ENCODE measurements around the gene C1QL4. TPM values are rescaled to one million over a fixed set of nuclear protein-coding genes. Genes with fewer than 3 reads are reported as not detected.

Gene C1QL4
- total RNA-seq, 1 experiment from 2014 or later = 2.1 TPM

DNA sequence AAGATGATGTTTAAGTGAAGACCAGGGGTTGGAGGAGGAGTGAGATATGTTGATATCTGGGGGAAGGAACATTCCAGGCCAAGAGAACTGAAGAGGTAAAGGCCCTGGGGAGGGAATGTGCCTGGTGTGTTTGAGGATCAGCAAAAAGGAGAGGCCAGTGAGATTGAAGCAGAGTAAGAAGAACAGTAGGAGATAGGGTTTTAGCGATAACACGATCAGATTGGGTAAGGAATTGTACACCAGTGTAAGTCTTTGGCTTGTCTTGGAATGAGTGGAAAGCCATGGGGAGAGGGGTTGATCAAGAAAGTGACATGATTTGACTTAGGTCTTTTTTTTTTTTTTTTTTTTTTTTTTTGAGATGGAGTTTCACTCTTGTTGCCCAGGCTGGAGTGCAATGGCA lies 9.1 kb downstream of the C1QL4 start:
- ChIA-PET POLR2A (interaction anchor here (0.6 kb wide), 1 partner anchor 34 kb away, joined by 4 read pairs; no protein-coding TSS in a partner anchor), CTCF (no interaction called here)
- H3K27me3 ChIP-seq (ENCODE audit: control insufficient read depth, insufficient read depth, low read length) = no peaks in the 10 kb centered on the region
- H3K4me3 ChIP-seq (ENCODE audit: low read depth in 2 of 2, low read length in 2 of 2) = no peak overlapping the region
- DNase-seq (ENCODE audit: low read depth, low spot score) = no peak
- TF ChIP-seq, protein P1, sequence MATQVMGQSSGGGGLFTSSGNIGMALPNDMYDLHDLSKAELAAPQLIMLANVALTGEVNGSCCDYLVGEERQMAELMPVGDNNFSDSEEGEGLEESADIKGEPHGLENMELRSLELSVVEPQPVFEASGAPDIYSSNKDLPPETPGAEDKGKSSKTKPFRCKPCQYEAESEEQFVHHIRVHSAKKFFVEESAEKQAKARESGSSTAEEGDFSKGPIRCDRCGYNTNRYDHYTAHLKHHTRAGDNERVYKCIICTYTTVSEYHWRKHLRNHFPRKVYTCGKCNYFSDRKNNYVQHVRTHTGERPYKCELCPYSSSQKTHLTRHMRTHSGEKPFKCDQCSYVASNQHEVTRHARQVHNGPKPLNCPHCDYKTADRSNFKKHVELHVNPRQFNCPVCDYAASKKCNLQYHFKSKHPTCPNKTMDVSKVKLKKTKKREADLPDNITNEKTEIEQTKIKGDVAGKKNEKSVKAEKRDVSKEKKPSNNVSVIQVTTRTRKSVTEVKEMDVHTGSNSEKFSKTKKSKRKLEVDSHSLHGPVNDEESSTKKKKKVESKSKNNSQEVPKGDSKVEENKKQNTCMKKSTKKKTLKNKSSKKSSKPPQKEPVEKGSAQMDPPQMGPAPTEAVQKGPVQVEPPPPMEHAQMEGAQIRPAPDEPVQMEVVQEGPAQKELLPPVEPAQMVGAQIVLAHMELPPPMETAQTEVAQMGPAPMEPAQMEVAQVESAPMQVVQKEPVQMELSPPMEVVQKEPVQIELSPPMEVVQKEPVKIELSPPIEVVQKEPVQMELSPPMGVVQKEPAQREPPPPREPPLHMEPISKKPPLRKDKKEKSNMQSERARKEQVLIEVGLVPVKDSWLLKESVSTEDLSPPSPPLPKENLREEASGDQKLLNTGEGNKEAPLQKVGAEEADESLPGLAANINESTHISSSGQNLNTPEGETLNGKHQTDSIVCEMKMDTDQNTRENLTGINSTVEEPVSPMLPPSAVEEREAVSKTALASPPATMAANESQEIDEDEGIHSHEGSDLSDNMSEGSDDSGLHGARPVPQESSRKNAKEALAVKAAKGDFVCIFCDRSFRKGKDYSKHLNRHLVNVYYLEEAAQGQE (IDR thresholded peaks at IDR 0.05; ENCODE audit: insufficient read depth in 1 of 2, low read depth in 2 of 2, low read length in 1 of 2) = no peak
- TF ChIP-seq POLR2AphosphoS5 (IDR thresholded peaks at IDR 0.05; ENCODE audit: low read depth, low read length) = no peak
- TF ChIP-seq SIN3A (IDR thresholded peaks at IDR 0.05; ENCODE audit: borderline replicate concordance, insufficient read depth, low read depth, low read length) = no peak
- TF ChIP-seq TCF7L2 (IDR thresholded peaks at IDR 0.05; ENCODE audit: low read depth, low read length) = no peak
- TF ChIP-seq, protein P2, sequence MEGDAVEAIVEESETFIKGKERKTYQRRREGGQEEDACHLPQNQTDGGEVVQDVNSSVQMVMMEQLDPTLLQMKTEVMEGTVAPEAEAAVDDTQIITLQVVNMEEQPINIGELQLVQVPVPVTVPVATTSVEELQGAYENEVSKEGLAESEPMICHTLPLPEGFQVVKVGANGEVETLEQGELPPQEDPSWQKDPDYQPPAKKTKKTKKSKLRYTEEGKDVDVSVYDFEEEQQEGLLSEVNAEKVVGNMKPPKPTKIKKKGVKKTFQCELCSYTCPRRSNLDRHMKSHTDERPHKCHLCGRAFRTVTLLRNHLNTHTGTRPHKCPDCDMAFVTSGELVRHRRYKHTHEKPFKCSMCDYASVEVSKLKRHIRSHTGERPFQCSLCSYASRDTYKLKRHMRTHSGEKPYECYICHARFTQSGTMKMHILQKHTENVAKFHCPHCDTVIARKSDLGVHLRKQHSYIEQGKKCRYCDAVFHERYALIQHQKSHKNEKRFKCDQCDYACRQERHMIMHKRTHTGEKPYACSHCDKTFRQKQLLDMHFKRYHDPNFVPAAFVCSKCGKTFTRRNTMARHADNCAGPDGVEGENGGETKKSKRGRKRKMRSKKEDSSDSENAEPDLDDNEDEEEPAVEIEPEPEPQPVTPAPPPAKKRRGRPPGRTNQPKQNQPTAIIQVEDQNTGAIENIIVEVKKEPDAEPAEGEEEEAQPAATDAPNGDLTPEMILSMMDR (IDR thresholded peaks at IDR 0.05) = no peak
- no peak overlapping the region for H3K27ac ChIP-seq (ENCODE audit: low read length)
- H3K9me3 ChIP-seq (ENCODE audit: control insufficient read depth, insufficient read depth, low read depth, low read length) = no peaks in the 10 kb centered on the region
- intact Hi-C loops (cut with micrococcal nuclease; ENCODE audit: unreplicated experiment) = no loop called here
- BruUV-seq (replicated peaks) = no TSS peak
- in situ Hi-C loops (cut with HindIII; ENCODE audit: low pct_unique_long_range_greater_than_20kb, low sequenced_read_pairs) = no loop called here
- peaks cover 9% of the 10 kb centered on the region for H3K36me3 ChIP-seq (ENCODE audit: control insufficient read depth, insufficient read depth, low read length)
- peaks cover 11% of the 10 kb centered on the region for H3K4me1 ChIP-seq (ENCODE audit: control insufficient read depth, insufficient read depth, low read length)
- no peak for ATAC-seq

DNA sequence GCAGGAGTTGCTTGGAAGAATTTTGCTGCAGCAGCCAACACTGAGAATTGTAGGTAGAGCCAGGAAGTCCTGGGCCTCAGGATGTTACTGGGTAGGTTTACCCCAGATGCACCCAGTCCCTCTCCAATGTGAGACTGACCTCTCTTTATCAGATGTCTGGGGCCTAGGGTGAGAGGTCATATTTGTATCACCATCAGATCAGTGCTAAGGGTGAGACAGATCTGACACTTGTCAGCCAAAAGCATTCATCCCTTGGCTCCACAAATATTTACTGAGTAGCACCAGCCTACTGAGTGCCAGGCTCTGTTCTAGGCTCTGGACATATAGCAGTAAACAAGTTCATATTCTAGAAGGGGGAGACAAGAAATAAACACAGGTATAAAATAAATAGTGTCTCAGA lies 9.6 kb downstream of the C1QL4 start:
- Histone ChIP-seq H3K27ac (ENCODE audit: low read length) (no peak overlapping the region), H3K27me3 (ENCODE audit: control insufficient read depth, insufficient read depth, low read length) (no peaks in the 10 kb centered on the region), H3K4me1 (ENCODE audit: control insufficient read depth, insufficient read depth, low read length) (peaks cover 11% of the 10 kb centered on the region), H3K36me3 (ENCODE audit: control insufficient read depth, insufficient read depth, low read length) (peaks cover 9% of the 10 kb centered on the region), H3K4me3 (ENCODE audit: low read depth in 2 of 2, low read length in 2 of 2) (no peak overlapping the region), H3K9me3 (ENCODE audit: control insufficient read depth, insufficient read depth, low read depth, low read length) (no peaks in the 10 kb centered on the region)
- CTCF ChIA-PET = no interaction called here
- intact Hi-C loops (cut with micrococcal nuclease; ENCODE audit: unreplicated experiment) = no loop called here
- TF ChIP-seq TCF7L2 (IDR thresholded peaks at IDR 0.05; ENCODE audit: low read depth, low read length) (no peak), SIN3A (IDR thresholded peaks at IDR 0.05; ENCODE audit: borderline replicate concordance, insufficient read depth, low read depth, low read length) (no peak), POLR2AphosphoS5 (IDR thresholded peaks at IDR 0.05; ENCODE audit: low read depth, low read length) (no peak)
- TF ChIP-seq, protein P1 (IDR thresholded peaks at IDR 0.05; ENCODE audit: insufficient read depth in 1 of 2, low read depth in 2 of 2, low read length in 1 of 2) = no peak
- TF ChIP-seq, protein P2 (IDR thresholded peaks at IDR 0.05) = no peak
- POLR2A ChIA-PET = no interaction called here
- in situ Hi-C loops (cut with HindIII; ENCODE audit: low pct_unique_long_range_greater_than_20kb, low sequenced_read_pairs) = no loop called here
- DNase-seq (ENCODE audit: low read depth, low spot score) (no peak), ATAC-seq (no peak)
- BruUV-seq (replicated peaks) = no TSS peak

Measured in Panc1 (cell line).